Breast epithelium (tissue), 4 donors: ENCODE results near the gene DYSF. TPM values are rescaled to one million over a fixed set of nuclear protein-coding genes. Genes with fewer than 3 reads are reported as not detected.
A peak's percentile ranks its signal among the peaks of the same experiment; 100 is the strongest.

Source experiments
- DNase-seq, 2 donors: peaks; one replicate each; pipeline ENCODE4 v3.0.0-alpha.2; 2019; ENCODE audit warnings: low spot score in 2 of 2
- H3K27ac ChIP-seq, 2 donors: fragments of 200-600 bp; sonication (generic) in 1 of 2; one replicate each; pipeline ENCODE4 v1.5.1; 2016 to 2019; ENCODE audit warnings: mild to moderate bottlenecking in 1 of 2
- H3K27me3 ChIP-seq, 2 donors: fragments of 200-600 bp; sonication (generic) in 1 of 2; one replicate each; pipeline versions ENCODE4 v1.5.1 to v1.6.0; 2017 to 2019; ENCODE audit warnings: control low read depth in 1 of 2, mild to moderate bottlenecking in 1 of 2
- H3K36me3 ChIP-seq: fragments of 200-600 bp; one replicate; pipeline ENCODE4 v1.5.1; 2019
- H3K4me1 ChIP-seq, 2 donors: fragments of 200-600 bp; sonication (generic); one replicate each; pipeline ENCODE4 v1.5.1; 2016 to 2019; ENCODE audit warnings: control low read depth in 1 of 2
- H3K4me3 ChIP-seq, 3 donors: fragments of 200-600 bp; sonication (generic); 1 replicate in 2 of 3; 2 replicates in 1 of 3; pipeline ENCODE4 v1.5.1; 2016 to 2019; ENCODE audit warnings: mild to moderate bottlenecking in 3 of 3, moderate library complexity in 2 of 3
- H3K9me3 ChIP-seq, 2 donors: fragments of 200-600 bp; sonication (generic) in 1 of 2; one replicate each; pipeline ENCODE4 v1.5.1; 2016 to 2019; ENCODE audit warnings: control low read depth in 1 of 2
- POLR2A ChIP-seq: fragments of 450-650 bp; IDR thresholded peaks from one replicate; pipeline ENCODE4 v1.6.1; 2016; ENCODE audit warnings: antibody characterized with exemption, mild to moderate bottlenecking, moderate library complexity
- POLR2AphosphoS5 ChIP-seq, 3 donors: sonication (generic); formaldehyde crosslinking; IDR thresholded peaks; one replicate each; pipeline ENCODE4 v1.6.1; 2017; ENCODE audit warnings: antibody characterized with exemption in 3 of 3
- intact Hi-C: fragments of 100-400 bp; cut with DNase I; formaldehyde crosslinking; loops from one replicate; pipeline ENCODE4 v1.15.1; 2023; ENCODE audit warnings: low total_unique reads
- total RNA-seq, 3 donors: library from RNA; depleted of rRNA; stranded (reverse); fragments of >200 nt; gene quantifications; one replicate each; pipeline ENCODE4 v1.1.0, GENCODE V29; 2016
- TF ChIP-seq, protein P1 (sequence below), 3 donors: fragments of 450-650 bp; IDR thresholded peaks; one replicate each; pipeline ENCODE4 v1.5.1; 2016 to 2017; ENCODE audit warnings: antibody characterized with exemption in 3 of 3, mild to moderate bottlenecking in 3 of 3, moderate library complexity in 3 of 3

Gene DYSF
- total RNA-seq, 3 donors from 2014 or later: 3.0 to 15.7 (median 4.8) TPM

- Histone ChIP-seq H3K27ac (peak overlapping the region; percentile 37 to 72), H3K36me3 (no peaks in the 10 kb centered on the region), H3K27me3 (no peaks in the 10 kb centered on the region), H3K9me3 (peaks cover 3 to 6% of the 10 kb centered on the region in 2 donors), H3K4me3 (no peak overlapping the region), H3K4me1 (peaks cover 4 to 19% of the 10 kb centered on the region in 2 donors)
- intact Hi-C loops: no loop called here
- TF ChIP-seq POLR2AphosphoS5 (IDR thresholded peaks at IDR 0.05) (no peak), POLR2A (no peak)
- TF ChIP-seq, protein P1, sequence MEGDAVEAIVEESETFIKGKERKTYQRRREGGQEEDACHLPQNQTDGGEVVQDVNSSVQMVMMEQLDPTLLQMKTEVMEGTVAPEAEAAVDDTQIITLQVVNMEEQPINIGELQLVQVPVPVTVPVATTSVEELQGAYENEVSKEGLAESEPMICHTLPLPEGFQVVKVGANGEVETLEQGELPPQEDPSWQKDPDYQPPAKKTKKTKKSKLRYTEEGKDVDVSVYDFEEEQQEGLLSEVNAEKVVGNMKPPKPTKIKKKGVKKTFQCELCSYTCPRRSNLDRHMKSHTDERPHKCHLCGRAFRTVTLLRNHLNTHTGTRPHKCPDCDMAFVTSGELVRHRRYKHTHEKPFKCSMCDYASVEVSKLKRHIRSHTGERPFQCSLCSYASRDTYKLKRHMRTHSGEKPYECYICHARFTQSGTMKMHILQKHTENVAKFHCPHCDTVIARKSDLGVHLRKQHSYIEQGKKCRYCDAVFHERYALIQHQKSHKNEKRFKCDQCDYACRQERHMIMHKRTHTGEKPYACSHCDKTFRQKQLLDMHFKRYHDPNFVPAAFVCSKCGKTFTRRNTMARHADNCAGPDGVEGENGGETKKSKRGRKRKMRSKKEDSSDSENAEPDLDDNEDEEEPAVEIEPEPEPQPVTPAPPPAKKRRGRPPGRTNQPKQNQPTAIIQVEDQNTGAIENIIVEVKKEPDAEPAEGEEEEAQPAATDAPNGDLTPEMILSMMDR (IDR thresholded peaks at IDR 0.05): no peak
- DNase-seq: no peak
Measured at GRCh38 chr2:71719520-71720282, 266.3 kb downstream of the DYSF start.

DNA sequence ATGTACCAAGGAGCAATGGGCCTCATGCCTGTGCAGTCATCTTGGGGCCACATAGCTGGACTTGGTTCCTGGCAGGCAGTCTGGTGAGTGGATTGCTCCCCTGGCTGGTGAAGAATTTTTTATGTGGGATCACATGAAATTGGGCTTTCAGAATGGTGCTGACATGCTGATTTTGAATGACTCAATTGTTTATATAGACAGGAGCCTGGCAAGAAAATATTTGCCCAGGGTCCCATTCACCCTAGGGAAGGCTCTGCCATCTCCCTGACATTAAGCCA lies 266.9 kb downstream of the DYSF start:
- Histone ChIP-seq H3K27me3 (no peaks in the 10 kb centered on the region), H3K9me3 (peaks cover 8 to 11% of the 10 kb centered on the region in 2 donors), H3K27ac (peak overlapping the region; percentile 37 to 72), H3K36me3 (no peaks in the 10 kb centered on the region), H3K4me3 (no peak overlapping the region), H3K4me1 (peaks cover 4 to 19% of the 10 kb centered on the region in 2 donors)
- no peak for DNase-seq
- intact Hi-C loops: no loop called here
- TF ChIP-seq, protein P1 (IDR thresholded peaks at IDR 0.05): no peak
- no peak for TF ChIP-seq POLR2AphosphoS5 (IDR thresholded peaks at IDR 0.05)
- TF ChIP-seq POLR2A: no peak

DNA sequence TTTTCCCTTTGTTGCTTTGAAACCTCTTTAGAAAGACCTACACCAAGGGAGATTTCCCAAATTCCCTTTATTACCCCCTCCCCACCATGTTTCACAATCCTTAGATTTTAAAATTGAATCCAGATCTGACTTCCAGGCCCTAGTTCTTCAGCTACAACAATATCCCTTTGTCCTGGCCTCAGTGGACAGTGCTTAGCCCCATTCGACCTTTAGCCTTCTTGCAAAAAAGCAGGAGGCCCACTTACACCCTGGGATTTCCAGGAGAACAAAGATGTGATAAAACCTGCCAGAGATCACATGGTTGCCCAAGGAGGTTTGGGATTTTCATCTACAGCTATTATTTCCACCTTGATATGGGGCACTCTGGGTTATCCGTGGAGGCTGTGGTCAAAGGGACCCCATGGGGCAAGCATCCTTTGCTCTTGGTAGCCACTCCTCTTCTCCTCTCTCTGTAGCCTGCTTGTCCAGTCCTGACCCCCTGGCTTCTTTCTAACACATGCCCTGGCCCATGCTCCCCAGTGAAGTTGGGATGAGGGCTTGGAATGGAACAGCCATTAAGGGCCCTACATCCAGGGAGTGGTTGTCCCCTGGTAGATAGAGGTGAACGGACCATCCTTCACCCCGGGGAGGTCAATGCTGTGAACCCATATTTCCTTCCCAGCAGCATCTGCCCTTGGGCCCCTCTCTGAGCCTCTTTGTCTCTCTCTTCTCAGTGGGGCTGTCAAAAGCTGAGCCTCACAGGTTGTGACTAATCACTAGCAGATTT lies 267.4 kb downstream of the DYSF start:
- Histone ChIP-seq H3K4me3 (no peak overlapping the region), H3K27ac (peak overlapping the region; percentile 37 to 72), H3K4me1 (peaks cover 4 to 19% of the 10 kb centered on the region in 2 donors), H3K36me3 (no peaks in the 10 kb centered on the region), H3K27me3 (no peaks in the 10 kb centered on the region), H3K9me3 (peaks cover 8 to 15% of the 10 kb centered on the region in 2 donors)
- intact Hi-C loops: no loop called here
- DNase-seq: no peak
- TF ChIP-seq, protein P1 (IDR thresholded peaks at IDR 0.05): no peak
- TF ChIP-seq POLR2AphosphoS5 (IDR thresholded peaks at IDR 0.05): no peak
- TF ChIP-seq POLR2A: no peak

- H3K9me3 ChIP-seq: peaks cover 8 to 15% of the 10 kb centered on the region in 2 donors
- peak overlapping the region; percentile 37 to 72 for H3K27ac ChIP-seq
- intact Hi-C loops: no loop called here
- H3K27me3 ChIP-seq: no peaks in the 10 kb centered on the region
- H3K36me3 ChIP-seq: no peaks in the 10 kb centered on the region
- H3K4me3 ChIP-seq: no peak overlapping the region
- TF ChIP-seq, protein P1 (IDR thresholded peaks at IDR 0.05): no peak
- TF ChIP-seq POLR2A (no peak), POLR2AphosphoS5 (IDR thresholded peaks at IDR 0.05) (no peak)
- peaks cover 4 to 14% of the 10 kb centered on the region in 2 donors for H3K4me1 ChIP-seq
- no peak for DNase-seq
Measured at GRCh38 chr2:71721362-71721665, 268.0 kb downstream of the DYSF start.

GRCh38 chr2:71721669-71722068 lies 268.3 kb downstream of the DYSF start:
- Histone ChIP-seq H3K9me3 (peaks cover 8 to 15% of the 10 kb centered on the region in 2 donors), H3K36me3 (no peaks in the 10 kb centered on the region), H3K4me3 (no peak overlapping the region), H3K4me1 (peaks cover under 1 to 11% of the 10 kb centered on the region in 2 donors), H3K27ac (peak overlapping the region; percentile 37 to 72), H3K27me3 (no peaks in the 10 kb centered on the region)
- intact Hi-C loops: no loop called here
- TF ChIP-seq, protein P1 (IDR thresholded peaks at IDR 0.05): no peak
- no peak for TF ChIP-seq POLR2A
- TF ChIP-seq POLR2AphosphoS5 (IDR thresholded peaks at IDR 0.05): no peak
- no peak for DNase-seq
